Calu3 (cell line): ENCODE results near the gene DDX25. TPM values are rescaled to one million over a fixed set of nuclear protein-coding genes. Genes with fewer than 3 reads are reported as not detected.
A peak's percentile ranks its signal among the peaks of the same experiment; 100 is the strongest.

Experiments
- BruUV-seq: library from RNA; stranded (reverse); fragments of 400-500 nt; replicated peaks from 2 replicates; lab custom pipeline; 2021; lab: Mats Ljungman, UMichigan
- CTCF ChIA-PET: fragments of 300-600 bp; sonication (Branson Sonifier 250); formaldehyde crosslinking; loops from one replicate; lab custom pipeline; 2022; ENCODE audit warnings: antibody characterized with exemption; lab: Charles Lee
- DNase-seq: peaks from one replicate; pipeline ENCODE4 v3.0.0; 2022
- H3K27ac Mint-ChIP-seq: one replicate; pipeline ENCODE4 v1.8.0; 2022; ENCODE audit warnings: mixed read lengths; ENCODE audit not compliant: unreplicated experiment
- H3K27me3 Mint-ChIP-seq: one replicate; pipeline ENCODE4 v1.8.0; 2022; ENCODE audit warnings: mixed read lengths; ENCODE audit not compliant: unreplicated experiment
- H3K36me3 Mint-ChIP-seq: one replicate; pipeline ENCODE4 v1.8.0; 2022; ENCODE audit warnings: mild to moderate bottlenecking, moderate library complexity, mixed read lengths; ENCODE audit not compliant: insufficient read depth, unreplicated experiment
- H3K4me1 Mint-ChIP-seq: one replicate; pipeline ENCODE4 v1.8.0; 2022; ENCODE audit warnings: mild to moderate bottlenecking, low read depth, mixed read lengths; ENCODE audit not compliant: unreplicated experiment
- H3K4me3 Mint-ChIP-seq: one replicate; pipeline ENCODE4 v1.8.0; 2022; ENCODE audit warnings: mild to moderate bottlenecking, low read depth, moderate library complexity, mixed read lengths; ENCODE audit not compliant: unreplicated experiment
- H3K9me3 Mint-ChIP-seq: one replicate; pipeline ENCODE4 v1.8.0; 2022; ENCODE audit warnings: low read depth, mixed read lengths; ENCODE audit not compliant: unreplicated experiment
- CTCF ChIP-seq: fragments of 200-600 bp; IDR thresholded peaks from one replicate; pipeline ENCODE4 v1.8.0; 2022; ENCODE audit warnings: antibody characterized with exemption; ENCODE audit not compliant: unreplicated experiment
- intact Hi-C: fragments of 100-400 bp; cut with micrococcal nuclease; formaldehyde crosslinking; loops from one replicate; pipeline ENCODE4 v1.10.0; 2022; ENCODE audit not compliant: unreplicated experiment
- total RNA-seq: library from RNA; stranded (reverse); gene quantifications from 2 replicates; pipeline ENCODE4 v1.2.3, GENCODE V29; 2022

Gene DDX25
- total RNA-seq, 1 experiment from 2014 or later, result not detected

- Mint-ChIP-seq H3K4me1 (peaks cover 17% of the 10 kb centered on the region), H3K9me3 (no peaks in the 10 kb centered on the region)
- CTCF ChIA-PET, result no interaction called here
Measured at GRCh38 chr11:125890447-125891100, 13.7 kb upstream of the DDX25 start.

GRCh38 chr11:125892071-125892470 lies 12.2 kb upstream of the DDX25 start:
- intact Hi-C loops, result no loop called here
- DNase-seq, result no peak
- no peaks in the 10 kb centered on the region for H3K9me3 Mint-ChIP-seq
- H3K27ac Mint-ChIP-seq, result no peak overlapping the region
- peaks cover 11% of the 10 kb centered on the region for H3K36me3 Mint-ChIP-seq
- BruUV-seq, result no TSS peak
- H3K27me3 Mint-ChIP-seq, result no peaks in the 10 kb centered on the region
- H3K4me3 Mint-ChIP-seq, result no peak overlapping the region
- no peak for TF ChIP-seq CTCF
- CTCF ChIA-PET, result no interaction called here
- peaks cover 17% of the 10 kb centered on the region for H3K4me1 Mint-ChIP-seq

More at GRCh38 chr11:125890447-125891100, 13.7 kb upstream of the DDX25 start:
- TF ChIP-seq CTCF, result no peak
- H3K27ac Mint-ChIP-seq, result peak overlapping the region; percentile 44
- no peaks in the 10 kb centered on the region for H3K27me3 Mint-ChIP-seq
- peaks cover 18% of the 10 kb centered on the region for H3K36me3 Mint-ChIP-seq
- DNase-seq, result no peak
- intact Hi-C loops, result no loop called here
- no TSS peak for BruUV-seq
- no peak overlapping the region for H3K4me3 Mint-ChIP-seq

DNA sequence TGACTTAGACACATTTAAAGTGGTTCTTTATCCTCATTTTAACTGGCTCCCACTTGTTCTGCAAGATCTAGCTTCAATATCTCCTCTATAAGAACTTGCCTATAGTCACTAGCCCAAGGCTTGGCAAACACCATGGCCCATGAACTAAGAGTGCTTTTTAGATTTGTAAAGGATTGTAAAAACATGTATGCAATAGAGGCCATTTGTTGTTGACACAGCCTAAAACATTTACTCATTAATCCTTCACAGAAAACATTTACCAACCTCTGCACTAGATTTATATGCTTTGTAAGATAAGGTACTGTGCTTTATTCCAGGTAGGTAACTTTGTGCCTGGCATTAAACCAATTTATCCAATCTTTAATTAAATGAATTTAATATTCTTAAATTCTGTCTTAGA lies 11.3 kb upstream of the DDX25 start:
- no peak overlapping the region for H3K4me3 Mint-ChIP-seq
- TF ChIP-seq CTCF, result no peak
- no peaks in the 10 kb centered on the region for H3K27me3 Mint-ChIP-seq
- peaks cover 17% of the 10 kb centered on the region for H3K4me1 Mint-ChIP-seq
- H3K27ac Mint-ChIP-seq, result no peak overlapping the region
- H3K9me3 Mint-ChIP-seq, result no peaks in the 10 kb centered on the region
- CTCF ChIA-PET, result interaction anchor here (0.6 kb wide), 1 partner anchor 441 kb away, joined by 3 read pairs; no protein-coding TSS in a partner anchor
- DNase-seq, result no peak
- intact Hi-C loops, result no loop called here
- peaks cover 1% of the 10 kb centered on the region for H3K36me3 Mint-ChIP-seq
- no TSS peak for BruUV-seq

DNA sequence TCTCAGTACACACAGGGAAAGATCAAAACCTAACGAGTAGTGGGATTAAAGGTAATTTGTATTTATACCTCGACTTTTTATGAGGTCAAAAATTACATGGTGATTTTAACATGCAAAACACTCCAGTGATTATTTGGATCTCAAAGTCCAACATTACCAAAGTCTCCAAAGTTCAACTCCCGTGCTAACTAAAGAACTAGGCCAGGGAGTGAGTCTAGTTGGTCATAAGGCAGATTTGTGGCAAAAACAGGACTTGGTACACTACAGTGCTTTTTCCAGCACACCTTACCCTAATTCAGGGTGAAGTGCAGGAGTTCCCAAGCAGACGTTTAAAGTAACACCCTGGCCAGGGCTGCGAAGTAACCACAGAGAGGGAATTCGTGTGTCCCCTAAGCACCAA lies 2.4 kb upstream of the DDX25 start:
- CTCF ChIA-PET, result no interaction called here

More for the DNA sequence above, 2.4 kb upstream of the DDX25 start:
- intact Hi-C loops, result no loop called here
- H3K9me3 Mint-ChIP-seq, result no peaks in the 10 kb centered on the region
- H3K36me3 Mint-ChIP-seq, result peaks cover 8% of the 10 kb centered on the region
- no peak for TF ChIP-seq CTCF
- DNase-seq, result no peak
- no peak overlapping the region for H3K27ac Mint-ChIP-seq
- peaks cover 20% of the 10 kb centered on the region for H3K27me3 Mint-ChIP-seq
- no TSS peak for BruUV-seq
- peak overlapping the region; percentile 86 for H3K4me3 Mint-ChIP-seq
- H3K4me1 Mint-ChIP-seq, result no peaks in the 10 kb centered on the region
